Esophagus (tissue), 2 donors: ENCODE measurements around the gene FAM163B. TPM values are rescaled to one million over a fixed set of nuclear protein-coding genes. Genes with fewer than 3 reads are reported as not detected.

Experiments
- H3K27ac ChIP-seq, 2 donors: one replicate each; pipeline ENCODE4 v1.5.1; 2013; ENCODE audit warnings: low read depth in 2 of 2, mild to moderate bottlenecking in 2 of 2, inconsistent platforms in 1 of 2, low read length in 1 of 2, moderate library complexity in 1 of 2
- H3K27me3 ChIP-seq, 2 donors: one replicate each; pipeline ENCODE4 v1.6.1; 2013; ENCODE audit warnings: low read length in 2 of 2, control low read depth in 1 of 2, mild to moderate bottlenecking in 1 of 2; ENCODE audit not compliant: insufficient read depth in 2 of 2, control insufficient read depth in 1 of 2
- H3K36me3 ChIP-seq, 2 donors: one replicate each; pipeline ENCODE4 v1.6.1; 2013; ENCODE audit warnings: low read length in 1 of 2; ENCODE audit not compliant: control insufficient read depth in 2 of 2, insufficient read depth in 2 of 2
- H3K4me1 ChIP-seq, 2 donors: one replicate each; pipeline ENCODE4 v1.6.1; 2013; ENCODE audit warnings: low read length in 1 of 2; ENCODE audit not compliant: control insufficient read depth in 2 of 2, insufficient read depth in 2 of 2
- H3K4me3 ChIP-seq, 2 donors: one replicate each; pipeline ENCODE4 v1.5.1; 2013; ENCODE audit warnings: low read length in 2 of 2, mild to moderate bottlenecking in 2 of 2, low read depth in 1 of 2, moderate library complexity in 1 of 2
- H3K9me3 ChIP-seq, 2 donors: one replicate each; pipeline ENCODE4 v1.6.1; 2013; ENCODE audit warnings: mild to moderate bottlenecking in 2 of 2, low read depth in 1 of 2, low read length in 1 of 2, moderate library complexity in 1 of 2; ENCODE audit not compliant: control insufficient read depth in 2 of 2, insufficient read depth in 1 of 2
- WGBS, 2 donors: extraction: QIAGEN DNeasy Blood & Tissue Kit; methylation state at CpG; one replicate each; pipeline ENCODE4 v1.1.7; 2013; 5-methylcytosine and 5-hydroxymethylcytosine counted together
- polyA plus RNA-seq, 2 donors: library from polyadenylated mRNA; stranded (reverse); fragments of 200-250 nt; gene quantifications; one replicate each; pipeline ENCODE4 v1.2.3, GENCODE V29; 2013
- donor health status: healthy with polysubstance abuse.
- donor health status: Bipolar disorder and iron deficiency.

The FAM163B gene
- polyA plus RNA-seq, 2 donors, result not detected

GRCh38 chr9:133640580-133641395 lies 31.6 kb upstream of the FAM163B start:
- no peak overlapping the region for H3K4me3 ChIP-seq
- no peaks in the 10 kb centered on the region for H3K9me3 ChIP-seq
- 67 to 75% methylated on average over 13 of the region's 13 CpGs for WGBS, 2 donors
- H3K27ac ChIP-seq, result no peak overlapping the region
- no peaks in the 10 kb centered on the region for H3K27me3 ChIP-seq
- no peaks in the 10 kb centered on the region for H3K36me3 ChIP-seq
- no peaks in the 10 kb centered on the region for H3K4me1 ChIP-seq

GRCh38 chr9:133640160-133640559 lies 31.0 kb upstream of the FAM163B start:
- Histone ChIP-seq H3K4me3 (no peak overlapping the region), H3K27ac (no peak overlapping the region), H3K27me3 (no peaks in the 10 kb centered on the region), H3K9me3 (no peaks in the 10 kb centered on the region), H3K4me1 (no peaks in the 10 kb centered on the region), H3K36me3 (no peaks in the 10 kb centered on the region)
- WGBS, 2 donors, result 88 to 90% methylated on average over 7 of the region's 7 CpGs

- Histone ChIP-seq H3K4me1 (no peaks in the 10 kb centered on the region), H3K36me3 (no peaks in the 10 kb centered on the region), H3K27me3 (no peaks in the 10 kb centered on the region), H3K4me3 (no peak overlapping the region), H3K9me3 (no peaks in the 10 kb centered on the region), H3K27ac (no peak overlapping the region)
- 86 to 87% methylated on average over 8 of the region's 8 CpGs for WGBS, 2 donors
Observed at GRCh38 chr9:133639613-133640012, 30.4 kb upstream of the FAM163B start.

- Histone ChIP-seq H3K36me3 (no peaks in the 10 kb centered on the region), H3K27ac (no peak overlapping the region), H3K4me3 (no peak overlapping the region), H3K4me1 (peaks cover 0 to 1% of the 10 kb centered on the region in 2 donors), H3K27me3 (no peaks in the 10 kb centered on the region), H3K9me3 (no peaks in the 10 kb centered on the region)
- 57 to 69% methylated on average over 8 of the region's 8 CpGs for WGBS, 2 donors
Observed at GRCh38 chr9:133638711-133639110, 29.5 kb upstream of the FAM163B start.

GRCh38 chr9:133638076-133638475 lies 28.9 kb upstream of the FAM163B start:
- Histone ChIP-seq H3K4me3 (no peak overlapping the region), H3K27me3 (no peaks in the 10 kb centered on the region)
- WGBS, 2 donors, result 58 to 62% methylated on average over 8 of the region's 8 CpGs

GRCh38 chr9:133637451-133638055 lies 28.4 kb upstream of the FAM163B start:
- H3K4me3 ChIP-seq, result no peak overlapping the region
- 68 to 72% methylated on average over 12 of the region's 12 CpGs for WGBS, 2 donors
- no peak overlapping the region for H3K27ac ChIP-seq
- H3K9me3 ChIP-seq, result no peaks in the 10 kb centered on the region
- no peaks in the 10 kb centered on the region for H3K36me3 ChIP-seq
- no peaks in the 10 kb centered on the region for H3K27me3 ChIP-seq
- peaks cover 0 to 1% of the 10 kb centered on the region in 2 donors for H3K4me1 ChIP-seq

More at GRCh38 chr9:133638076-133638475, 28.9 kb upstream of the FAM163B start:
- no peaks in the 10 kb centered on the region for H3K36me3 ChIP-seq
- H3K4me1 ChIP-seq, result peaks cover 0 to 1% of the 10 kb centered on the region in 2 donors
- no peak overlapping the region for H3K27ac ChIP-seq
- H3K9me3 ChIP-seq, result no peaks in the 10 kb centered on the region

- Histone ChIP-seq H3K9me3 (no peaks in the 10 kb centered on the region), H3K36me3 (no peaks in the 10 kb centered on the region), H3K4me1 (peaks cover 0 to 1% of the 10 kb centered on the region in 2 donors), H3K27me3 (no peaks in the 10 kb centered on the region), H3K4me3 (no peak overlapping the region), H3K27ac (no peak overlapping the region)
- 86 to 89% methylated on average over 12 of the region's 12 CpGs for WGBS, 2 donors
Observed at GRCh38 chr9:133636902-133637301, 27.7 kb upstream of the FAM163B start.

GRCh38 chr9:133635533-133636531 lies 26.6 kb upstream of the FAM163B start, which contains the start of gene DBH:
DBH (plus strand) TSS chr9:133636363; CDS start chr9:133636372, 9 bp downstream.
- H3K36me3 ChIP-seq, result no peaks in the 10 kb centered on the region
- H3K4me3 ChIP-seq, result no peak within 1 kb of the TSS
- peaks cover 0 to 1% of the 10 kb centered on the region in 2 donors for H3K4me1 ChIP-seq
- WGBS, 2 donors, result 85 to 89% methylated on average over 24 of the region's 24 CpGs
- H3K27ac ChIP-seq, result no peak within 1 kb of the TSS
- no peaks in the 10 kb centered on the region for H3K27me3 ChIP-seq
- H3K9me3 ChIP-seq, result no peaks in the 10 kb centered on the region

- peaks cover 0 to 1% of the 10 kb centered on the region in 2 donors for H3K4me1 ChIP-seq
- 52 to 54% methylated on average over 6 of the region's 6 CpGs for WGBS, 2 donors
- H3K9me3 ChIP-seq, result no peaks in the 10 kb centered on the region
- no peaks in the 10 kb centered on the region for H3K27me3 ChIP-seq
- no peak overlapping the region for H3K27ac ChIP-seq
- H3K4me3 ChIP-seq, result no peak overlapping the region
- no peaks in the 10 kb centered on the region for H3K36me3 ChIP-seq
Observed at GRCh38 chr9:133635098-133635497, 25.9 kb upstream of the FAM163B start.
